Aorta (tissue), 5 donors: Measurements from ENCODE around the gene EVX1. TPM values are rescaled to one million over a fixed set of nuclear protein-coding genes. Genes with fewer than 3 reads are reported as not detected.

Experiments used
- ATAC-seq: fragments of 200-7000 bp; cut with Tn5 transposase; one replicate; pipeline ENCODE4 v1.9.1; 2022; ENCODE audit warnings: moderate library complexity; ENCODE audit not compliant: low FRiP score
- DNase-seq, 2 donors: peaks; one replicate each; pipeline ENCODE4 v3.0.0-alpha.2; 2020
- H3K27ac ChIP-seq, 2 donors: one replicate each; pipeline ENCODE4 v1.5.1; 2013; ENCODE audit warnings: low read length in 2 of 2, mild to moderate bottlenecking in 2 of 2, moderate library complexity in 2 of 2, control low read depth in 1 of 2, inconsistent platforms in 1 of 2, low read depth in 1 of 2
- H3K27me3 ChIP-seq, 2 donors: one replicate each; pipeline ENCODE4 v1.6.1; 2013; ENCODE audit warnings: control low read depth in 1 of 2, low read length in 1 of 2, mild to moderate bottlenecking in 1 of 2, moderate library complexity in 1 of 2; ENCODE audit not compliant: insufficient read depth in 2 of 2, control insufficient read depth in 1 of 2
- H3K36me3 ChIP-seq, 2 donors: one replicate each; pipeline ENCODE4 v1.6.1; 2013; ENCODE audit warnings: control low read depth in 1 of 2, low read length in 1 of 2, mild to moderate bottlenecking in 1 of 2; ENCODE audit not compliant: insufficient read depth in 2 of 2, control insufficient read depth in 1 of 2
- H3K4me1 ChIP-seq, 2 donors: one replicate each; pipeline ENCODE4 v1.6.1; 2013; ENCODE audit warnings: low read length in 2 of 2, control low read depth in 1 of 2, mild to moderate bottlenecking in 1 of 2, moderate library complexity in 1 of 2; ENCODE audit not compliant: insufficient read depth in 2 of 2, control insufficient read depth in 1 of 2
- H3K4me3 ChIP-seq, 2 donors: one replicate each; pipeline ENCODE4 v1.5.1; 2013; ENCODE audit warnings: low read length in 2 of 2, control low read depth in 1 of 2, mild to moderate bottlenecking in 1 of 2
- H3K9me3 ChIP-seq: one replicate; pipeline ENCODE4 v1.6.1; 2013; ENCODE audit warnings: mild to moderate bottlenecking, low read length; ENCODE audit not compliant: control insufficient read depth
- WGBS, 2 donors: extraction: QIAGEN DNeasy Blood & Tissue Kit; methylation state at CpG; one replicate each; pipeline ENCODE4 v1.1.7; 2013; 5-methylcytosine and 5-hydroxymethylcytosine counted together
- intact Hi-C, 2 donors: fragments of 100-400 bp; cut with DNase I; formaldehyde crosslinking; loops; one replicate each; pipeline versions ENCODE4 v1.14.2 to v1.15.0; 2022
- polyA plus RNA-seq, 2 donors: library from polyadenylated mRNA; stranded (reverse); fragments of 200-250 nt; gene quantifications; one replicate each; pipeline ENCODE4 v1.2.3, GENCODE V29; 2013
- total RNA-seq, 2 donors: library from RNA; stranded (reverse); fragmentation: NEBNext Ultra II Directional; extraction: Animal tissue kit (Norgen Biotek cat#: 25700); gene quantifications; one replicate each; pipeline ENCODE4 v1.2.1, GENCODE V29; 2021
- donor health status: healthy with polysubstance abuse.
- donor health status: Bipolar disorder and iron deficiency.
- donor health status: DM: no; HTN: no; CAD: no.
- donor health status: DM: no; HTN: no; CAD: no.
- donor health status: DM: yes; HTN: yes; CAD: no.

Gene EVX1
- total and polyA plus RNA-seq, 4 donors = not detected

- Histone ChIP-seq H3K4me1 (peaks cover 0 to 2% of the 10 kb centered on the region in 2 donors), H3K27me3 (no peaks in the 10 kb centered on the region), H3K36me3 (no peaks in the 10 kb centered on the region), H3K27ac (no peak overlapping the region), H3K9me3 (no peaks in the 10 kb centered on the region), H3K4me3 (no peak overlapping the region)
- intact Hi-C loops = no loop called here
- DNase-seq = no peak
- 3 to 4% methylated on average over 78 to 90 of the region's 90 CpGs for WGBS, 2 donors
- no peak for ATAC-seq
Measured at GRCh38 chr7:27245798-27246691, 3.4 kb downstream of the EVX1 start.

GRCh38 chr7:27247000-27247399 lies 4.4 kb downstream of the EVX1 start:
- ATAC-seq = no peak
- no peaks in the 10 kb centered on the region for H3K27me3 ChIP-seq

GRCh38 chr7:27247452-27248426 lies 5.1 kb downstream of the EVX1 start:
- H3K4me1 ChIP-seq = peaks cover 0 to 2% of the 10 kb centered on the region in 2 donors
- no peaks in the 10 kb centered on the region for H3K36me3 ChIP-seq
- no peak for DNase-seq
- intact Hi-C loops = no loop called here
- WGBS, 2 donors = 57 to 60% methylated on average over 4 of the region's 4 CpGs
- H3K9me3 ChIP-seq = no peaks in the 10 kb centered on the region
- no peak overlapping the region for H3K27ac ChIP-seq
- H3K27me3 ChIP-seq = no peaks in the 10 kb centered on the region
- ATAC-seq = no peak
- H3K4me3 ChIP-seq = no peak overlapping the region

More at GRCh38 chr7:27247000-27247399, 4.4 kb downstream of the EVX1 start:
- Histone ChIP-seq H3K36me3 (no peaks in the 10 kb centered on the region), H3K4me1 (peaks cover 0 to 2% of the 10 kb centered on the region in 2 donors), H3K27ac (no peak overlapping the region), H3K9me3 (no peaks in the 10 kb centered on the region), H3K4me3 (no peak overlapping the region)
- intact Hi-C loops = no loop called here
- DNase-seq = no peak
- 76 to 81% methylated on average over 7 of the region's 7 CpGs for whole genome bisulfite sequencing, 2 donors

GRCh38 chr7:27248427-27248806 lies 5.8 kb downstream of the EVX1 start:
- Histone ChIP-seq H3K27me3 (no peaks in the 10 kb centered on the region), H3K9me3 (no peaks in the 10 kb centered on the region), H3K4me3 (no peak overlapping the region), H3K4me1 (peaks cover 0 to 2% of the 10 kb centered on the region in 2 donors), H3K36me3 (no peaks in the 10 kb centered on the region), H3K27ac (no peak overlapping the region)
- WGBS, 2 donors = 58% methylated on average over 3 of the region's 3 CpGs
- ATAC-seq (no peak), DNase-seq (no peak)
- intact Hi-C loops = no loop called here

GRCh38 chr7:27248911-27249723 lies 6.5 kb downstream of the EVX1 start:
- no peak for DNase-seq
- H3K4me1 ChIP-seq = peaks cover 0 to 2% of the 10 kb centered on the region in 2 donors
- H3K27me3 ChIP-seq = no peaks in the 10 kb centered on the region
- no peaks in the 10 kb centered on the region for H3K9me3 ChIP-seq
- WGBS, 2 donors = 14 to 15% methylated on average over 23 of the region's 23 CpGs
- no peak overlapping the region for H3K27ac ChIP-seq
- intact Hi-C loops = no loop called here
- no peak overlapping the region for H3K4me3 ChIP-seq
- H3K36me3 ChIP-seq = no peaks in the 10 kb centered on the region
- ATAC-seq = no peak

GRCh38 chr7:27249724-27250556 lies 7.3 kb downstream of the EVX1 start:
- no peak overlapping the region for H3K4me3 ChIP-seq
- H3K4me1 ChIP-seq = peaks cover 0 to under 1% of the 10 kb centered on the region in 2 donors
- H3K27me3 ChIP-seq = no peaks in the 10 kb centered on the region
- intact Hi-C loops = no loop called here
- ATAC-seq (no peak), DNase-seq (no peak)
- no peaks in the 10 kb centered on the region for H3K9me3 ChIP-seq
- WGBS, 2 donors = 20% methylated on average over 19 of the region's 19 CpGs
- H3K27ac ChIP-seq = no peak overlapping the region
- no peaks in the 10 kb centered on the region for H3K36me3 ChIP-seq

GRCh38 chr7:27250557-27251070 lies 8.0 kb downstream of the EVX1 start:
- no peaks in the 10 kb centered on the region for H3K36me3 ChIP-seq
- no peak for DNase-seq
- intact Hi-C loops = no loop called here
- no peak overlapping the region for H3K4me3 ChIP-seq
- no peak for ATAC-seq
- no peaks in the 10 kb centered on the region for H3K9me3 ChIP-seq
- WGBS, 2 donors = 25 to 32% methylated on average over 6 of the region's 6 CpGs
- H3K27ac ChIP-seq = no peak overlapping the region
- no peaks in the 10 kb centered on the region for H3K4me1 ChIP-seq
- H3K27me3 ChIP-seq = no peaks in the 10 kb centered on the region
